Activated CD8-positive, alpha-beta memory T cell treated with anti-CD3 and anti-CD28 coated beads for 36 hours (primary cell): ENCODE results near the gene WWTR1. TPM values are rescaled to one million over a fixed set of nuclear protein-coding genes. Genes with fewer than 3 reads are reported as not detected.

Source experiments
- CTCF ChIA-PET: fragments of 350-600 bp; sonication (Branson Sonifier 250); formaldehyde crosslinking; loops from one replicate; lab custom pipeline; 2021; ENCODE audit warnings: antibody characterized with exemption; lab: Charles Lee
- POLR2A ChIA-PET: fragments of 350-600 bp; sonication (Branson Sonifier 250); formaldehyde crosslinking; loops from one replicate; lab custom pipeline; 2021; ENCODE audit warnings: antibody characterized with exemption; lab: Charles Lee
- total RNA-seq, 2 experiments: library from RNA; stranded (reverse); gene quantifications; one replicate each; pipeline ENCODE4 v1.2.3, GENCODE V29; 2021

WWTR1 gene
- total RNA-seq, 2 experiments from 2014 or later = 1.2 to 1.7 TPM

GRCh38 chr3:149473357-149474249 lies 184.2 kb downstream of the WWTR1 start:
- CTCF ChIA-PET = interaction anchor here (0.5 kb wide), 1 partner anchor 30 kb away, joined by 3 read pairs; no protein-coding TSS in a partner anchor
- POLR2A ChIA-PET = no interaction called here

- POLR2A ChIA-PET = no interaction called here
- CTCF ChIA-PET = no interaction called here
Observed at GRCh38 chr3:149472030-149472797, 185.6 kb downstream of the WWTR1 start.

GRCh38 chr3:149470381-149470780 lies 187.4 kb downstream of the WWTR1 start:
- POLR2A ChIA-PET = no interaction called here
- CTCF ChIA-PET = interaction anchor here (0.6 kb wide), 1 partner anchor 1139 kb away, joined by 3 read pairs; no protein-coding TSS in a partner anchor

- ChIA-PET POLR2A (no interaction called here), CTCF (no interaction called here)
Observed at GRCh38 chr3:149468504-149469212, 189.2 kb downstream of the WWTR1 start.

Other genes starting within 250 kb of the WWTR1 start
- not detected for gene TM4SF4, start 183.3 kb downstream of the WWTR1 start, total RNA-seq
- gene COMMD2, start 94.5 kb upstream of the WWTR1 start, total RNA-seq = 10 to 100 TPM; 37.4 to 40.8 TPM
- gene ANKUB1, start 134.5 kb upstream of the WWTR1 start, total RNA-seq = not detected
- 10 to 100 TPM; 30.4 to 32.8 TPM for gene RNF13, start 155.2 kb upstream of the WWTR1 start, total RNA-seq